ENCODE results near the gene PPP2R2D. TPM values are rescaled to one million over a fixed set of nuclear protein-coding genes. Genes with fewer than 3 reads are reported as not detected.

PPP2R2D gene
- total RNA-seq, 4 donors from 2014 or later = 23.9 to 48.6 (median 36.7) TPM

GRCh38 chr10:131935260-131935659 lies 34.5 kb downstream of the PPP2R2D start:
- TF ChIP-seq POLR2A (IDR thresholded peaks at IDR 0.05) = no peak
- TF ChIP-seq CTCF (IDR thresholded peaks at IDR 0.05) = no peak
- no peak for DNase-seq (ENCODE audit: low spot score in 2 of 2)

GRCh38 chr10:131936294-131936693 lies 35.5 kb downstream of the PPP2R2D start:
- no peak for TF ChIP-seq POLR2A (IDR thresholded peaks at IDR 0.05)
- no peak for TF ChIP-seq CTCF (IDR thresholded peaks at IDR 0.05)
- intact Hi-C loops (cut with DNase I; ENCODE audit: low total_unique reads) = no loop called here
- no peak for DNase-seq (ENCODE audit: low spot score in 2 of 2)
- 88 to 94% methylated on average over 9 of the region's 9 CpGs for WGBS, 2 donors
- no peak overlapping the region for H3K4me3 ChIP-seq (ENCODE audit: low read depth, poor library complexity, severe bottlenecking)

More at GRCh38 chr10:131935260-131935659, 34.5 kb downstream of the PPP2R2D start:
- WGBS, 2 donors = 59 to 70% methylated on average over 1 of the region's 1 CpG
- no peak overlapping the region for H3K4me3 ChIP-seq (ENCODE audit: low read depth, poor library complexity, severe bottlenecking)
- intact Hi-C loops (cut with DNase I; ENCODE audit: low total_unique reads) = no loop called here

- no peak for DNase-seq (ENCODE audit: low spot score in 2 of 2)
- H3K4me3 ChIP-seq (ENCODE audit: low read depth, poor library complexity, severe bottlenecking) = no peak overlapping the region
- 95 to 96% methylated on average over 18 of the region's 18 CpGs for WGBS, 2 donors
- intact Hi-C loops (cut with DNase I; ENCODE audit: low total_unique reads) = no loop called here
- TF ChIP-seq CTCF (IDR thresholded peaks at IDR 0.05) = no peak
- no peak for TF ChIP-seq POLR2A (IDR thresholded peaks at IDR 0.05)
Observed at GRCh38 chr10:131936736-131937135, 35.9 kb downstream of the PPP2R2D start.

- intact Hi-C loops (cut with DNase I; ENCODE audit: low total_unique reads) = no loop called here
Observed at GRCh38 chr10:131937836-131938235, 37.0 kb downstream of the PPP2R2D start.

GRCh38 chr10:131938681-131939080 lies 37.9 kb downstream of the PPP2R2D start:
- DNase-seq (ENCODE audit: low spot score in 2 of 2) = peak in 1 of 2 donors; percentile 48
- no peak overlapping the region for H3K4me3 ChIP-seq (ENCODE audit: low read depth, poor library complexity, severe bottlenecking)
- intact Hi-C loops (cut with DNase I; ENCODE audit: low total_unique reads) = no loop called here
- 93 to 94% methylated on average over 10 of the region's 10 CpGs for WGBS, 2 donors
- TF ChIP-seq POLR2A (IDR thresholded peaks at IDR 0.05) (no peak), CTCF (IDR thresholded peaks at IDR 0.05) (no peak)

More at GRCh38 chr10:131937836-131938235, 37.0 kb downstream of the PPP2R2D start:
- no peak for TF ChIP-seq POLR2A (IDR thresholded peaks at IDR 0.05)
- TF ChIP-seq CTCF (IDR thresholded peaks at IDR 0.05) = no peak
- 91 to 93% methylated on average over 20 of the region's 20 CpGs for WGBS, 2 donors
- DNase-seq (ENCODE audit: low spot score in 2 of 2) = no peak
- no peak overlapping the region for H3K4me3 ChIP-seq (ENCODE audit: low read depth, poor library complexity, severe bottlenecking)

- no peak overlapping the region for H3K4me3 ChIP-seq (ENCODE audit: low read depth, poor library complexity, severe bottlenecking)
- intact Hi-C loops (cut with DNase I; ENCODE audit: low total_unique reads) = no loop called here
- TF ChIP-seq CTCF (IDR thresholded peaks at IDR 0.05) (no peak), POLR2A (IDR thresholded peaks at IDR 0.05) (no peak)
- peak in 1 of 2 donors; percentile 2 for DNase-seq (ENCODE audit: low spot score in 2 of 2)
- WGBS, 2 donors = 98 to 100% methylated on average over 1 of the region's 1 CpG
Observed at GRCh38 chr10:131942455-131942854, 41.6 kb downstream of the PPP2R2D start.

All from lower leg skin (tissue), 4 donors.